Measurements from ENCODE around the gene CARHSP1.

GRCh38 chr16:8905168-8905762, 36.5 kb upstream of the CARHSP1 start:
- no peak for TF ChIP-seq POLR2A (IDR thresholded peaks at IDR 0.05)
- TF ChIP-seq CTCF (IDR thresholded peaks at IDR 0.05), result no peak
